GM12865 (cell line): ENCODE results near the gene ARTN.

Experiments used
- DNase-seq: peaks from one replicate; pipeline ENCODE4 v3.0.0; 2010; ENCODE audit warnings: low read depth
- H3K4me3 ChIP-seq: 2 replicates; pipeline ENCODE4 v1.5.1; 2011; ENCODE audit warnings: mild to moderate bottlenecking, low read depth, low read length, control low read depth
- TF ChIP-seq, protein P1 (sequence below): IDR thresholded peaks from 2 replicates; pipeline ENCODE4 v1.5.1; 2011; ENCODE audit warnings: low read length, control low read depth, low read depth, inconsistent platforms; ENCODE audit not compliant: insufficient read depth; ENCODE audit errors: missing control alignments

Gene ARTN

DNA sequence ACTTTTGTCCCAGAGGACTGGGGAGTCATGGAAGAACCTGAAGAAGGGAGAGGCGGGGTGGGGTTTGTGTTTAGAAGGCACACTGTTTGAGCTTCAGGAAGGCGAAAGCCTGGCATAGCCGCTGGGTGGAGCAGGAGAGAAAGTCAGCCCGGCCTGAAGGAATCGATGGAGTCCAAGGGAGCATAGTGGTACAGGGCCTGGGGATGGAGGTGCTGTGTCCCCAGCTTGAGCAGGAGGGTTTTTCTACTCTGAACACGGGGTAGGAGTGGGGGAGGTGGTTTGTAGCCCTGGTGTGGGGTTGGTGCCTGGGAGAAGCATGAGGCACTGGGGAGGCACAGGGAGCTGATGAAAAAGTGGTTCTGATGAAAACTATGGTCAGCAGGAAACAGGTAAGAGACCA, 53.1 kb downstream of the ARTN start:
- TF ChIP-seq, protein P1, sequence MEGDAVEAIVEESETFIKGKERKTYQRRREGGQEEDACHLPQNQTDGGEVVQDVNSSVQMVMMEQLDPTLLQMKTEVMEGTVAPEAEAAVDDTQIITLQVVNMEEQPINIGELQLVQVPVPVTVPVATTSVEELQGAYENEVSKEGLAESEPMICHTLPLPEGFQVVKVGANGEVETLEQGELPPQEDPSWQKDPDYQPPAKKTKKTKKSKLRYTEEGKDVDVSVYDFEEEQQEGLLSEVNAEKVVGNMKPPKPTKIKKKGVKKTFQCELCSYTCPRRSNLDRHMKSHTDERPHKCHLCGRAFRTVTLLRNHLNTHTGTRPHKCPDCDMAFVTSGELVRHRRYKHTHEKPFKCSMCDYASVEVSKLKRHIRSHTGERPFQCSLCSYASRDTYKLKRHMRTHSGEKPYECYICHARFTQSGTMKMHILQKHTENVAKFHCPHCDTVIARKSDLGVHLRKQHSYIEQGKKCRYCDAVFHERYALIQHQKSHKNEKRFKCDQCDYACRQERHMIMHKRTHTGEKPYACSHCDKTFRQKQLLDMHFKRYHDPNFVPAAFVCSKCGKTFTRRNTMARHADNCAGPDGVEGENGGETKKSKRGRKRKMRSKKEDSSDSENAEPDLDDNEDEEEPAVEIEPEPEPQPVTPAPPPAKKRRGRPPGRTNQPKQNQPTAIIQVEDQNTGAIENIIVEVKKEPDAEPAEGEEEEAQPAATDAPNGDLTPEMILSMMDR = no peak
- no peak overlapping the region for H3K4me3 ChIP-seq
- no peak for DNase-seq
